Suppressor macrophage (primary cell): Measurements from ENCODE around the gene COLQ.
A peak's percentile ranks its signal among the peaks of the same experiment; 100 is the strongest.
"Not testable (repeated sequence)": the region's sequence is repeated elsewhere in the genome, so short reads cannot be mapped to it uniquely, and the experiment has no call there.

Source experiments
- DNase-seq, 4 experiments: peaks; one replicate each; pipeline ENCODE4 v3.0.0-alpha.2; 2020 to 2022
- total RNA-seq, 17 experiments: gene quantifications; one replicate each; lab custom pipeline; 2026; ENCODE audit warnings: mixed read lengths in 6 of 17, inconsistent platforms in 3 of 17; lab: John Stamatoyannopoulos, UW

The COLQ gene
- total RNA-seq, result 3.5 to 35.6 (median 12.4) reads per million in 17 experiments

DNA sequence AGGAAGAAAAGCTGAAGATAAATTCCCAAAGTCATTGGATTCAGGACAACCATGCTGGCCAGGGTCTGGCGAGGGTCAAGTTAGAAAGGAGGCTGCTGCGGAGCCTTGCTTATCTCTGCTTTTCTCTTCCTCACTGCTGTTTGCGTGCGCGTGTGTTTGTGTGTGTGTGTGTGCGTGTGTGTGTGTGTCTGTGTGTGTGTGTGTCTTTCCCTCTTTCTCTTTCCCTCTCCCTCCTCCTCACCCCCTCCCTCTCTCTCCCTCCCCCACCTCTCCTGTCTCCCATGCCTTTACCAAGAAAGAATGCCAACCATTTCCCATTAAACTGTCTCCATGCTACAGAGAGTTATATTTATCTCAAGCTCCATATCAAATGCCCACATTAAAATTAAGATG, at the start of gene COLQ:
COLQ (minus strand) TSS at position 134 of the 393 bp plus-strand sequence; CDS start at position 53, 81 bp downstream.
- peak in 3 of 4 experiments; percentile 17 to 43 (median 34) for DNase-seq

DNA sequence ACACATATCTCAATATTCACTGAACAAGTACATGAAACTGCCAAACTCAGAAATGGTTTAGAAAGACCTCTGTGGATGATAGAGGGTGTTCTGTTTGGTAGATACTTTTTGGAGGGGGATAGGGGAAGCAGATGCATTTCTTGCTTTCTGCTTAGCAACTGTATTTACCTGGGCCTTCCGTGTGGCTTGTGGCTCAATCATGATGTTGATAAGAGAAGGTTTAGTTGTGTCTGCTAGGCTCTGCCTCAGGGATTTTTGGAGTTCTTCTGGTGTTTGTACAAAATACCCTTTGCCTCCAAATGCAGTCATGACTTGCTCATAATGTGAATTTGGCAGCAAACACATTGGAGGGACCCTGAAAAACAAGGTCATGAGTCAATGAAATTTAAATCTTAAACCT, 41.7 kb upstream of the COLQ start:
- no peak for DNase-seq

DNA sequence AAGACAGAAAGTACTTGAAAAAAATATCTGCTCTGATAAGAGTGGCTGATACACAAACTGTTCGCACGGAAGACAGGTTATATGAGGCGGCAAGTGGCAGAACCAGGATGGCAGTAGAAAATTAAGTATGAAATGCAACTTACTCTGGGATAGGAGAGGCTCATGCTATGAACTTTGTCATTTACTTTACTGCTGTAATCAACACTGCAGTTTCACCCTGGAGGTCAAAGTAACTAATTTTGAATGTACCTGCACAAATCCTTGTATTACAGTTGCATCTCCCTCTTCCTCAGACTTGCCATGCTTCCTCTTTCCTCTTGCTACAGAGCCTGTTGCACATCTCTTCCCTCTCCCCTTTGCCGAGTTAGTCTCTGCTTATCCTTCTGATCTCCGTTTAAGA, 41.1 kb upstream of the COLQ start:
- no peak for DNase-seq

DNA sequence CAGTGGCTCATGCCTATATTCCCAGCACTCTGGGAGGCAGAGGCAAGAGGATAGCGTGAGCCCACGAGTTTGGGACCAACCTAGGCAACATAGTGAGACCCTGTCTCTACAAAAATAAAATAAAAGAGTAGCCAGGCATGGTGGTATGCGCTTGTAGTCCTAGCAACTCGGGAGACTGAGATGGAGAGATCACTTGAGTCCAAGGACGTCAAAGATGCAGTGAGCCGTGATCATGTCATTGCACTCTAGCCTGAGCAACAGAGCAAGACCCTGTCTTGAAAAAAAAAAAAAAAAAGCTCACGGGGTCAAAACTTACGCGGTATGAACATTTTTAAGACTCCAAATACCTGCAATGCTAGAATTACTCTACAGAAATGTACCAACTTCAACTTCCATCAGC, 37.1 kb upstream of the COLQ start:
- DNase-seq, result no peak

DNA sequence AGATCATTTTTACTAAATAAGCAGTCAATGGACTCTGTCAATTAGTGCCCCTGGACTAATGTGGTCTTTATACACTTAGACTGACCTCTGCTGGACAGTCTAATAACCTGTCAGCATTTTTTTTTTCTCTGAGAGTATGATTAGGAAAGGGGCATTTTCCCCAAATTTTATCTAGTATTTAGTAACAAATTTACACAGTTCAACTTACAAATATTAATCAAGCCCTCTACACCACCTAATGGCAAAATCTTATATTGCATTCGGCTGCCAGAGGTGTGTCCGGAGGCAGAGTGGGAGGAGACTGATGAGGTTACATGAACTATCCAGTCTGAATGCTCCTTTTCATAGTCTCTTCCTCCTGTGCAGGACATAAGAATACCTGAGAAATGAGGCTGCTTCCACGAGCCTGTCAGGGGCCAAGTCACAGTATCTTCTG, 36.0 kb upstream of the COLQ start:
- peak; percentile 79 to 83 (median 80) for DNase-seq

DNA sequence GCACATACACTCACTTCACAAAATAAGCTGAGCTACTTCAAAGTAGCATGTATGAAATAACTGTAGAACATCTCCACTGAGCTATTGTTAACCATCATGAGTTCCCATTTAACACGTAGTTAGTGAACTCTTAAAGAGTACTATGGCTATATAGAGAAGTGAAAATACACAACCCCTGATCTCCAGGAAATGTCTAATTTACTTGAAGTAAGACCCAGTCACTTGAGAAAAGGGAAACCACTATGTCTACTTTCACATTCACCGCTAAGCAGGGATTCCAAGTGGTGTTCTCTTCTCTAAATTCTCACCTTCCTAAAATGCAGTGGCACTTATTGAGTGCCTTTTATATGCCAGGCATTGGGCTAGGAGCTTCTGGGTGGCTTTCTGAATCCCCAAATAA, 35.0 kb upstream of the COLQ start:
- DNase-seq, result peak; percentile 59 to 95 (median 78)

DNA sequence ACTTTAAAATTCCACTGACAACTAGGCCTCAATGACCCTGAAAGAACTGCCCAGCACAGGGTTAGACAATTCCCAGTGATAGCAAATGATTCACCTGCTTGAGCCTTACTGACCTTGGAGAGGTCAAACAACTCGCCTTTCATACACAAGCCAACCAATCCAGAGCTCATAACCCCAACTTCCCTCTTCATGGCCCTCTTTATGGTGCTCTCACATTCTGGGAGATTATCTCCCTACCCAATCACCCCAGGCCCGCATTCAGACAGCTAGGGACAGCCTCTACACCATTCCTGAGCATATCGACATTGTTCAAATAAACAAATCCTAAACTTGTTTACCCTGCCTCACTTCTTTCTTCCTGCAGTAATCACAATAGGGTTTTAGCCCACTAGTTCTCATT, 32.2 kb upstream of the COLQ start:
- DNase-seq, result no peak

DNA sequence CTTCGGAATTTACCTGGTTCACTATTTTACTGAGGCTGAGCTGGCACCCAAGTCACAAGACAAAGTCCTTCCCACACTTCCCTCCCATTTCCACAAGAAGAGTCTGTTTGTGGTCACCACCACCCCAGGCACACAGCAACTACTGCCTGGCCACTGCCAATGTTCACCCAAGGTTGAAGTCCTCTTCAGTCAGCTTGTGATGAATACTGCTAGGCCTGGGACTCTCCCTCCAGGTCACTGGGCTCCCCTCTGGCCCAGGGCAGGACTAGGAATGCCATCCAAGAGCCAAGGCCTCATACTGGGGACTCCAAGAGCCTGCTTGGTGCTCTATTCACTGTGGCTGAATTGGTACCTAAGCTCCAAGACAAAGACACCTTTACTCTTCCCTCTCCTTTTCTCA, 30.4 kb upstream of the COLQ start:
- peak in 2 of 4 experiments; percentile 5 to 18 for DNase-seq

DNA sequence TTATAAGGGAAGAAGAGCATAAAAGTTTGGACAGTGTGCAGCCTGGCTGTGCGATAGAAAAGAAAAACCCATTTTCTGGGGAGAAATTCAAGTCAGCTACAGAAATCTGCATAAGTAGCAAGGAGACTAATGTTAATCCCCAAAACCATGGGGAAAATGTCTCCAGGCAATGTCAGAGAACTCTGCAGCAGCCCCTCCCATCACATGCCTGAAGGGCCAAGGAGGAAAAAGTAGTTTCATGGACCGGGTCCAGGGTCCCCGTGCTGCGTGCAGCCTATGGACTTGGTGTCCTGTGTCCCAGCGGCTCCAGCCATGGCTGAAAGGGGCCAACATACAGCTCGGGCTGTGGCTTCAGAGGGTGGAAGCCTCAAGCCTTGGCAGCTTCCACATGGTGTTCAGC, 28.3 kb upstream of the COLQ start:
- no peak for DNase-seq

DNA sequence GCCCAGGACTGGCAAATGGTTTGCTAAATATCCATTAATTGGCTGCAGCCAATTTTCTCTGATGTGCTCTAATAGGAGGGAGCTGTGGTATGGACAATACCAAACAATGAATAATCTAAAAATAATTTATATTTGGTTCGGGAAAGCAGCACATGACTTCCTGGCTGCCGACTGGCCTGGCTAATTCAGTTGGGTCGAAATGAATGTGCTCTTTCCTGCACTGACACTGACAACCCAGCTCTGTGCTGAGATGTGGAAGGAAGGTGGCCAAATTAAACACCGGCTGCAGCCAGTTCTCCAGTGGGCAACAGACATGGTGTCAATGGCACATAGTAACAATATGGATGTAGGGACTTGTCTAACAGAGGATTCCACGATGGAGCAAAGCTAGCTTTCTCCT, 21.1 kb upstream of the COLQ start:
- no peak for DNase-seq

DNA sequence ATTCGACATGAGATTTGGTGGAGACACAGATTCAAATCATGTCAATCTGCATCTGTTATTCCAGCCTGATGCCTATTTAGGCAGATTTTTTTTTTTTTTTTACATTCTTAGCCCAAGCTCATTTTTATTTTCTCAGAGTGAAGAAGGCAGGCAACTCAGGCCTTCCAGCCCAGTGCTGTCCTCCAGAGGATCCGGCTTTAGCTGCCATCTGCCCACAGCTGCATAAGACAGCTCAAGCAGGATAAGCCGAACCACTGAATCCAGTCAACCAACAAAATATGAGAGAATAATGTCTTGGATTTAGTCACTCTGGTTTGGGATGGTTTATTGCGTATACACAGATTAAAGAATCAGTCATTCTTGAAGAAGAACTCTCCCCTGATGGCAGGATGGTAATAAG, 19.9 kb upstream of the COLQ start:
- no peak for DNase-seq

DNA sequence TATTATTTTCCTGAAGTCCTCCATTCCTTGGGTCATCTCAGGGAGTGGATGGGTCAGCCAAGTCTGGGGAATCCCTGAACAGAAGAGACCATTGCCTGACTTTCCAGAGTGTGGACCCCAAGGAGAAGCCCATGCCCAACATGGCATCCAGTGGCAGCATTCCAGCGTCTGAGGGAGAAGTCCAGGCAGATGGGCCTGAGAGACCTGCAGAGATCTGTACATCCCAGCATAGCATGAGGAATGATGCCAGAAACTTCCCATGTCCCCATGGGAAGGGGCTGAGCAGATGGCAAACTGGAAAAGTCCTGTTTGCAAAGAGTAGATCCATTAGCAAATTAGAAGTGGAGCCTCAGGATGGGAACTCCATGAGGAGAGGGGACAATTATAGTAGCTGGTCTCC, 17.6 kb upstream of the COLQ start:
- DNase-seq, result no peak

DNA sequence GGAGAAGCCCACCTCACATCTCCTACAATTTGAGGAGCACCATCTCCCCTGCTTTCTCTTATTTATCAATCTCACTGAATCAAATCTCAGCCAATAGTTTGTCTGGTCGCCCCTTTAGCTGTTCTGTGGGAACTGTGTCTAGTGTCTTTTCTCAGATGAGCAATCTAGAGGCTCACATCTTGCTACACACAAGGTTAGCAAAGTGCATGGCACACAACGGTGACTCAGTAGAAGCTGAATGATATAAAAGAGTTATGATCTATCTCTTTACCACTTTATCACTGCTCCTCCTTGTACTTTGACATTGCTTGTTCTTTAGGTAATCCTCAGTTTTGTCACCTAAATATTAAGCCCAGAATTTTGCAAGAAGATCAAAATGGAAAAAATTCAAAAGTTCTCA, 16.8 kb upstream of the COLQ start:
- DNase-seq, result no peak

DNA sequence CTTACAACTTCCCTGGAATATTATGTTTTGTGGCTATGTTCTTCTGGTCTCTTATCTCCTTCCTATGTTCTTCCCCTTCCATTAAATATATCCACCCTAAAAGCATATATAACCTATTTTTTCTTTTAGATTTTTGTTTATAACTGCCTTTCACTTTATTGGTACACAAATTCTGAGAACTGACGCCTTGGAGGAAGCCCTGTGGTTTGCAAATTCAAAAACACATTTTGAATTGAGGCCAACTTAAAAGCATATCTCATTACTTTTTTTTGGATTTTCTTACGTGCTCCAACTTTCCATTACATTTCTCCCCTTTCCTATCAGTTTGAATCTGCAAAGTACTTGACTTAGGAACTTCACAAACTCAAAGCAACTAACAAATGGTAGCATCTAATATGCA, 15.3 kb upstream of the COLQ start:
- DNase-seq, result no peak

DNA sequence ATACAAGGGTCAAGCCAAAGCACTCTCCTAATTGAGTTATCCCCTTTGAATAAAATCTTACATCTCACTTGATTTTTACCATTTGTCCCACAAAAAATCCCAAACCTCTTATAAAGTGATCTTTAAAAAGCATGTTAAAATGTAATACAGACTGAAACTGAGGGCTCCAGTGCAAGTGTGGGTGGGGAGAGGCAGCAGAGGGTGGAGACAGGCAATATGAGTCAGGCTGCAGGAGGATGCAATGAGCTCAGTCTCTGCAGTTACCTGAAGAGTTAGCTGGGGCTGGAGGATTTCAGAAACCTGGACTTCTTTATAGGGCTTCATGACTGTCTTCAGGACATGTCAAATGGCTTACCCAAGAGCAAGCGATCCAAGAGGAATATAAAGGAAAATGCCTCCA, 14.2 kb upstream of the COLQ start:
- peak in 3 of 4 experiments; percentile 40 to 51 (median 50) for DNase-seq

DNA sequence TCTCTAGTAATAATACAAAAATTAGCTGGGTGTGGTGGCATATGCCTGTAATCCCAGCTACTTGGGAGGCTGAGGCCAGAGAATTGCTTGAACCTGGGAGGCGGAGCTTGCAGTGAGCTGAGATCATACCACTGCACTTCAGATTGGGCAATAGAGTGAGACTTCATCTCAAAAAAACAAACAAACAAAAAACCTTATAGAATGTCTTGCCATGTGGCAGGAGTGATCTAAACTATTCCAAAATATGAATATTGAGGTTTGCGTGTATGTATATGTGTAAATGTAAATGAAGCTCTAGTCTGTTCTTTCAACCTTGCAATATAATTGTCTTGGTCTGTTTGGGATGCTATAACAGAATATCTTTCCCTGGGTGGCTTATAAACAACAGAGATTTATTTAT, 11.1 kb upstream of the COLQ start:
- not testable (repeated sequence) for DNase-seq

DNA sequence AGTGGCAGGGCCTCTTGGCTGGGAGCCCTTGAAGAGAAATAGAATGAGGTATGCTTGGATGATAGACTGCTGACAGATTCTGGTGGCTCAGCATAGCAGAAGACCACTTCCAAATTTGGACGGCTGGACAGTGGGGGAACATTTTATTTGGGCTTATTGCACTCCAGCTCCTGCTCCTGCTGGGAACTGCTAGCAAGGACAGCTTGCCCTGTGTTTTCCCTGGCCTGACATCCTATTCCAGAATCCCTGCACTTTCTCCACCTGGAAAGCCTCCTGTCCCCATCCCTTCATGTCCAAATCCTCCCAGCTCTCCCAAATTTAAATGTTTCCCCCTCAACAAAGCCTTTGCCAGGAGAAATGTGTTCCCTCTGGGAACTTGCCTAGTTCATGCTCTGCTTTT, 9.8 kb upstream of the COLQ start:
- no peak for DNase-seq

DNA sequence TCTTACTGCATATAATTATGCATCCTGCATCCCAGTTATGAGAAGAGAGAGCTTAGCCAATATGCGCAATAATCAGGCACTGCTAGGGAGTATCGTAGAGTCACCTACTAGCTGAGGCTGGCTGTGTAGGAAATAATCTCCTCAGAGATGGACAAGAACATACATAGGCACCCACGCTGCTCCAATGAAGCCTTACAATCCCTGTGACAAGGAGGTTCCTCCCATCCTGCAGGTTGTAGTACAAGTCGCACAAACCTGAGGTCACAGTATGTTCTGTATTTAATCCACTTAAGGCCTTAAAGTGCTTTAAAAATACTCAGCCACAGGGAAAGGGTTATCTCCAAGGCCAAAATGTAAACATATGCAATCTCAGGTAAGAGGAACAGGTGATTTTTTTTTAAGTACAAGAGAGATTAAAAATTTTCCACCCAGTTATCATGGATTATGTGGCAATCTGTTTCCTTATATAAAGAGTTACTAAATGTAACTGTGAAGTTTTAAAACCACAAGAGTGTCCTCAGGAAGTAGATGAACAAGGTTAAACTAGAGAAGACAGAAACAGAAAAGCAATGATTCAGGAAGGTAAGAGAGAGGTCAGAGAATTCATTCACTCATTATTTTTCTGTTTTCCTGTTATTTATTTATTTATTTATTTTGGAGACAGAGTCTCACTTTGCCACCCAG, 7.5 kb upstream of the COLQ start:
- DNase-seq, result no peak

DNA sequence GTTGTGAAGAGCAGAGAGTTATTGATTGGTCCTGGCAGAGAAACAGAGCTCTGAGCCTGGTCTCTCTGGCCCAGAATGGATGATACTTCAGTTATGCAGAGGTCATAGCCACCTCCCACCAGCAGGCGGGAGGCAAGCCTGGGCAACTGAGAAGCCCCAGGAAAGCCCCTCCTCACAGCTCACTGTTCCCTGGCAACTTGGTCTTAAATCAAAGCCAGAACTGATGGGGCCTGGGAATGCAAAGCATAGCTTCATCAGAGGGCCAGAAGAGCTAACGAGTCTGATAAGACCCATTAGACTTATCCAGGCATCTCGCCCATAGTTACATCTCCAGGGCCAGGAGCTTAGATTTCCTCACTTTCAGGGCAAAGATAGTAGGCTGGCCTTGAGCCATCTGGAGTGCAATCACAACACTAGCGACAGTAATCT, 5.5 kb upstream of the COLQ start:
- no peak for DNase-seq

DNA sequence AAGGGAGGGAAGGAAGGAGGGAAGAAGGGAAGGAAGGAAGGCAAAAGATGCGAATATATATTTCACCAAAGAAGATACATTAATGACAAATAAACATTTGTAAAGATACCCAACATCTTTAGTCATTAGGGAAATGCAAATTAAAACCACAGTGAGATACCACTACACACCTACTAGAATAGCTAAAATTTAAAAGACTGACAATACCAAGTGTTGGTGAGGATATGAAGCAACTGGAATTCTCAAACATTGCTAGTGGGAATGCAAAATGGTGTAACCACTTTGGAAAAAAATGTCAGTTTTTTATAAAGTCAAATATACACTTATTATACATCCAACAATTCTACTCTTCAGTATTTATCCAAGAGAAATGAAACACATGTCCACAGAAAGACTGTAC, 4.3 kb upstream of the COLQ start:
- DNase-seq, result no peak

DNA sequence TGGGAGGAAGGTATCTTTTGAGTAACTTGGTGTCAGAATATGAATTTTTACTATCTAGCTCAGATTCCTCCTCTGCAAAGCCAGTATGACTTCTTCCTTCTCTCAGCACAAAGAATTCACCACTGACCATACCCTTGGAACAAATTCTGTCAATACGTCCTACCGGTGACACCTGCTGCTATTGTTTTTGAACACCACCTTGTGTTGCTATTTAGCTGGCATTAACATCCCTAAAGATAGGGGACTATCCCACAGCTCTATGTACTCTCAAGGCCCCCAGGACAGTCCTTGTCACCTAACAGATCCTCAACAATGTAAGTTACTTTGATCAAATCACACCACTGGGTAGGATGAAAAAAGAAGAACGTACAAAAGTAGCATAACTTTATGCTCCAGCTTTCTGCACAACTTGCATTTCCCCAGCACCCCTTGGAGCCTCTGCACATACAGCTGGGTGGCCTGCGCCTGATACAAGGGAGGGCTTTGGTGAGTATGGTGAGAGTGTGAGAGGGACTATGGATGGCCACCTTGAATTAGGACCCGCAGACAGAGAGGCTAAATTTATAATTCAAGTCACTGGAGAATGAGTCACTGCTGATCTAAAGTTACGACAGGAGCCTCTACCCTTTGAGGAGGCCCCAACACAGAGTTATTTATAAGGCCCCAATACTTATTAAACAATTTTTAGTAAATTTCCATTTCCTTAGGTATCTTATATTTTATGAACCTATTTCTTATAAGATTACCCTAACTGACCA, 2.3 kb upstream of the COLQ start:
- DNase-seq, result peak in 3 of 4 experiments; percentile 20 to 48 (median 43)

DNA sequence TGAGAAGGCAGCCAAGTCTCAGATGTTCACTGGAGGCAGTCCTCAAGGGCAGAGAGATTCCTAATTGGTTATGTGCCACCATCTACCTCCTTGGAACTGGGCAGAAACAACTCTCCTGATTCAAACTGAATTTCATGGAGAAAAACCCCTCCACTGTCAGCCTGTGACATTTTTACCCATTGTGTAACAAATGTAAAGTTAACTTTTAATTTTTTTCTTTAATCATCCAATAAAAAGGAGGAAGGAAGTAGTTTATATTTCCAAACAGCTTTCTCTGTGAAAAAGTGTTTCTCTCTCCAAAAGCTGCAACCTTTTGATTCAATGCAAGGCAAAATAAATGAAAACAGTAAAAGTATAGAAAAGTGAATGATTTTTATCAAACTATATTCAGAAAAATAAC, 510 bp upstream of the COLQ start:
- peak in 2 of 4 experiments; percentile 34 to 47 for DNase-seq

DNA sequence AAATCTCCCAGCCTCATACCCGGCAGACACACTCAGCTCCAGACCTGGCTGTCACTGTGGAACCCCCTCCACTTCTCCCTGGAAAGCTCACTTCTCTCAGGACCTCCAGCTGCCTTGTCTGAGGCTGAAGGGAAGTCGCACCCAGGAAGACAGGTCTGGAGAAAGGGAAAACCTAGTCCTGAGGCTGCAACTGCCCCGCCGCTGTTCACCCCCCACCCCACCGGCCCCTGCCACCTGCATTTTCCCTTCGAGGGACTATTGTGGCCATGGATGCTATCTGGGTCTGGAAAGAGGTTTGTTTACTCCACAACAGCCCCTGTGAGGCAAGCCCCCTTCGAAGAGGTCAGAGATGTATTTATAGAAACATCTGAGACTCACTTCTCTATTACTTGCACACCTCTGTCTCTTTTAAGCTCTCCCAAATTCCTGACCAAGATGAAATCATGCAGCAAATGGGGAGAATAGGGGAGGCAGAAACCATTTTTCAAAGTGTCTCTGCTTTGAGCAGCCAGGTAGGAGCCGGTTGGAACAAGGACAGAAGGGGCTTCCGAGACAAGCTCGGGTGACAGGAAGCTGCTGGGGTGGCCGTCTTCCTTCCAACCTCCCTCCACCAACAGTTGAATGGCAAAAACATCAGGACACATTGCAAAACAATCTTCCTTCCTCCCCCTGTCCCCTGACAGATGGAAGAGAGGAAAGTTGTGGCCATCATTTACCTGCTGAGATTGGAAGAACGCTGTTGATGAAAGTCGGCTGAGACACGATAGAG, 518 bp downstream of the COLQ start:
- DNase-seq, result peak; percentile 15 to 81 (median 64)
